ENCODE results near the gene IFNA13.

DNA sequence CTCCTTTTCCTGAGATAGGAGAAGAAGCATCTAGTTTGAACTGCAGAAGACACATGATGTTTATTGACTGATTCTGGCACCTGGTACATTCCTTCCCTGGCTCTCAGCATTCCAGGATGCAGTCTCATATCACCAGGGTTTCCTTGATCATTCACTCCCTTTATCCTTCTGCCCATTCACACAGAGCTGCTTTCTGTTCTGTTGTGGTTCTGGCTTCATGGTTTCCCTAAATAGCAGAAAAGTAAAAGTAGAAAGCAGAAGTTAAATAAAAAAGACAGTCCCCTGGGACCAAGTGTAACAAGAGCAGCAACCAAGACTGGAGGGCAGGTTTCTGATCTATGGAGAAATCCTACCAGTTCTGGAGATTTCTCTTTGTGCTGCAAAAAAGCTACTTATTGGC is 44.2 kb upstream of the IFNA13 start:
- TF ChIP-seq, protein P1, sequence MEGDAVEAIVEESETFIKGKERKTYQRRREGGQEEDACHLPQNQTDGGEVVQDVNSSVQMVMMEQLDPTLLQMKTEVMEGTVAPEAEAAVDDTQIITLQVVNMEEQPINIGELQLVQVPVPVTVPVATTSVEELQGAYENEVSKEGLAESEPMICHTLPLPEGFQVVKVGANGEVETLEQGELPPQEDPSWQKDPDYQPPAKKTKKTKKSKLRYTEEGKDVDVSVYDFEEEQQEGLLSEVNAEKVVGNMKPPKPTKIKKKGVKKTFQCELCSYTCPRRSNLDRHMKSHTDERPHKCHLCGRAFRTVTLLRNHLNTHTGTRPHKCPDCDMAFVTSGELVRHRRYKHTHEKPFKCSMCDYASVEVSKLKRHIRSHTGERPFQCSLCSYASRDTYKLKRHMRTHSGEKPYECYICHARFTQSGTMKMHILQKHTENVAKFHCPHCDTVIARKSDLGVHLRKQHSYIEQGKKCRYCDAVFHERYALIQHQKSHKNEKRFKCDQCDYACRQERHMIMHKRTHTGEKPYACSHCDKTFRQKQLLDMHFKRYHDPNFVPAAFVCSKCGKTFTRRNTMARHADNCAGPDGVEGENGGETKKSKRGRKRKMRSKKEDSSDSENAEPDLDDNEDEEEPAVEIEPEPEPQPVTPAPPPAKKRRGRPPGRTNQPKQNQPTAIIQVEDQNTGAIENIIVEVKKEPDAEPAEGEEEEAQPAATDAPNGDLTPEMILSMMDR (conservative IDR thresholded peaks at IDR 0.05; ENCODE audit: low read length) = no peak
- TF ChIP-seq EZH2phosphoT487 (IDR thresholded peaks at IDR 0.05; ENCODE audit: borderline replicate concordance, low read depth, low read length) = no peak
